Stimulated activated naive CD8-positive, alpha-beta T cell treated with anti-CD3 and anti-CD28 coated beads, Interleukin-15, amount 100 ng/mL, for 72 hours (primary cell): ENCODE data around the gene ARHGEF17.

Source experiments
- ATAC-seq: fragments of 150-1000 bp; cut with Tn5 transposase; 2 replicates; pipeline ENCODE4 v1.10.0; 2021; ENCODE audit warnings: mild to moderate bottlenecking, moderate library complexity
- DNase-seq, 2 donors: peaks; one replicate each; pipeline ENCODE4 v3.0.0; 2021 to 2022
- H3K27ac Mint-ChIP-seq, 2 donors: one replicate each; pipeline ENCODE4 v1.8.0; 2022; ENCODE audit warnings: mild to moderate bottlenecking in 2 of 2, mixed read lengths in 2 of 2, moderate library complexity in 2 of 2
- H3K27me3 Mint-ChIP-seq: one replicate; pipeline ENCODE4 v1.8.0; 2022; ENCODE audit warnings: mixed read lengths
- H3K4me1 Mint-ChIP-seq: one replicate; pipeline ENCODE4 v1.8.0; 2022; ENCODE audit warnings: mild to moderate bottlenecking, mixed read lengths
- H3K4me3 Mint-ChIP-seq, 2 donors: one replicate each; pipeline ENCODE4 v1.8.0; 2022; ENCODE audit warnings: mild to moderate bottlenecking in 2 of 2, mixed read lengths in 2 of 2, moderate library complexity in 1 of 2
- H3K9me3 Mint-ChIP-seq, 2 donors: one replicate each; pipeline ENCODE4 v1.8.0; 2022; ENCODE audit warnings: mixed read lengths in 2 of 2

The ARHGEF17 gene, protein sequence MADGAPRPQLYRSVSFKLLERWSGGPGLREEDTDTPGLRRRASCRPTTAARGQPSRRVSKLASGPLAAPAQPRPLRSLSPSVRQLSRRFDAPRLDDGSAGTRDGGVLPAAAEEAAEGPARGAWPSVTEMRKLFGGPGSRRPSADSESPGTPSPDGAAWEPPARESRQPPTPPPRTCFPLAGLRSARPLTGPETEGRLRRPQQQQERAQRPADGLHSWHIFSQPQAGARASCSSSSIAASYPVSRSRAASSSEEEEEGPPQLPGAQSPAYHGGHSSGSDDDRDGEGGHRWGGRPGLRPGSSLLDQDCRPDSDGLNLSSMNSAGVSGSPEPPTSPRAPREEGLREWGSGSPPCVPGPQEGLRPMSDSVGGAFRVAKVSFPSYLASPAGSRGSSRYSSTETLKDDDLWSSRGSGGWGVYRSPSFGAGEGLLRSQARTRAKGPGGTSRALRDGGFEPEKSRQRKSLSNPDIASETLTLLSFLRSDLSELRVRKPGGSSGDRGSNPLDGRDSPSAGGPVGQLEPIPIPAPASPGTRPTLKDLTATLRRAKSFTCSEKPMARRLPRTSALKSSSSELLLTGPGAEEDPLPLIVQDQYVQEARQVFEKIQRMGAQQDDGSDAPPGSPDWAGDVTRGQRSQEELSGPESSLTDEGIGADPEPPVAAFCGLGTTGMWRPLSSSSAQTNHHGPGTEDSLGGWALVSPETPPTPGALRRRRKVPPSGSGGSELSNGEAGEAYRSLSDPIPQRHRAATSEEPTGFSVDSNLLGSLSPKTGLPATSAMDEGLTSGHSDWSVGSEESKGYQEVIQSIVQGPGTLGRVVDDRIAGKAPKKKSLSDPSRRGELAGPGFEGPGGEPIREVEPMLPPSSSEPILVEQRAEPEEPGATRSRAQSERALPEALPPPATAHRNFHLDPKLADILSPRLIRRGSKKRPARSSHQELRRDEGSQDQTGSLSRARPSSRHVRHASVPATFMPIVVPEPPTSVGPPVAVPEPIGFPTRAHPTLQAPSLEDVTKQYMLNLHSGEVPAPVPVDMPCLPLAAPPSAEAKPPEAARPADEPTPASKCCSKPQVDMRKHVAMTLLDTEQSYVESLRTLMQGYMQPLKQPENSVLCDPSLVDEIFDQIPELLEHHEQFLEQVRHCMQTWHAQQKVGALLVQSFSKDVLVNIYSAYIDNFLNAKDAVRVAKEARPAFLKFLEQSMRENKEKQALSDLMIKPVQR (N-terminal part only)

DNA sequence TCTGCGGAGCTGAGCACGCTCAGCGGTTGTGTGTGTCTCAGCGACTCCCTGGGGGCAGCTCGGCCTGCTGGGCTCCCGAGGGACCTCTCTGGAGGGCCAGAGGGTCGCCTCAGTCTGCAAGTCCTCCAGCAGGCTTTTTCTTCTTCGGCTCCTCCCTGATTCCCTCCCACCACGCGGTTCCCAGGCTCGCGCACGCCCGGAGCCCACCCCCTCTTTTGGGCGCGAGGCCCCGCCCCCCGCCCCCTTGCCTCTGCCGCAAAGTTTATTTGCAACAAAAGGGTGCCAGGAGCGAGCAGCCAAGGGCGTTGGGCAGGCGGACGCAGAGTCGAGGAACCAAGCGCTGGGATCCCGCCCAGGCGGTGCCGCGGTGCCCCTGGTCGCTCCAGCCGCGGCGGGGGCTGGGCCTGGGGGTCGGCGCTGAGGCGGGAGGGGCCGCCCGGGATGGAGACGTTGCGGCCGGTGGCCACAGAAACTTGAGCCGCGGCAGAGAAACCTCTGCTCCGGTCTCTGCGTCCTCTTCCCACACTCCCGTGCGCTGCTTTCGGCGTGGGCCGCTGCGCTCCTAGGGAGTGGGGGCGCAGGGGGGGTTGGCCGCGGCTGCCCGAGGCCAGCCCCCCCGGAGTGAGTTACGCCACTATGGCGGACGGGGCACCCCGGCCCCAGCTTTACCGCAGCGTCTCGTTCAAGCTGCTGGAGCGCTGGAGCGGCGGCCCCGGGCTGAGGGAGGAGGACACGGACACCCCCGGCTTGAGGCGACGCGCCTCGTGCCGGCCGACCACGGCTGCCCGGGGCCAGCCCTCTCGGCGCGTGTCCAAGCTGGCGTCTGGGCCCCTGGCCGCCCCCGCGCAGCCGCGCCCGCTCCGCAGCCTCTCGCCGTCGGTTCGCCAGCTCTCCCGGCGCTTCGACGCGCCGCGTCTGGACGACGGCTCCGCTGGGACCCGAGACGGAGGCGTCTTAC lies at the start of gene ARHGEF17:
ARHGEF17 (plus strand) TSS at position 274 of the 958 bp plus-strand sequence; CDS start at position 637, 363 bp downstream.
- Mint-ChIP-seq H3K27me3 (peaks cover 46% of the 10 kb centered on the region), H3K9me3 (no peaks in the 10 kb centered on the region), H3K27ac (no peak within 1 kb of the TSS), H3K4me3 (peak within 1 kb of the TSS; percentile 87), H3K4me1 (peaks cover 13% of the 10 kb centered on the region)
- ATAC-seq = peak; percentile 37
- DNase-seq = no peak

- H3K27ac Mint-ChIP-seq = peak overlapping the region in 1 of 2 donors; percentile 34
These were observed 48.5 kb upstream of the ARHGEF17 start for GRCh38 chr11:73259406-73260126.

DNA sequence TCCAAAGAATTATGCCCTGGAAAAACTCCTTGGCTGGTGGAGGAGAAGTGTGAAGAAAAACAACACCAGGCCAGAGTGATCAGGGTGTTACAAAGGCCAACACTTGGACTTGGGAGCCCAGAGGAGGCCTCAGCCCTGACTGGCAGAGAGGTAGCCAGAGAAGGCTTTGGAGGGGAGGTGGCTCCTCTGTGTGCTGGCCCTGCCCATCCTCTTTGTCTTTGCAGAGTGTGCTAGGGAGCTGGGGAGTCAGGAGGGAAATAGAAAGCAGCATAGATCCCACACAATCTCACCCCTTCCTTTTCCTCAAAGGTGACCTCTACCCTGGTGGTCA lies 48.0 kb upstream of the ARHGEF17 start:
- peak overlapping the region in 1 of 2 donors; percentile 50 for H3K27ac Mint-ChIP-seq
- DNase-seq (no peak), ATAC-seq (no peak)
- peaks cover 6% of the 10 kb centered on the region for H3K4me1 Mint-ChIP-seq
- H3K27me3 Mint-ChIP-seq = peaks cover 24% of the 10 kb centered on the region
- H3K9me3 Mint-ChIP-seq = no peaks in the 10 kb centered on the region
- H3K4me3 Mint-ChIP-seq = no peak overlapping the region

More at GRCh38 chr11:73259406-73260126, 48.5 kb upstream of the ARHGEF17 start:
- Mint-ChIP-seq H3K27me3 (peaks cover 19% of the 10 kb centered on the region), H3K4me3 (no peak overlapping the region), H3K4me1 (peaks cover under 1% of the 10 kb centered on the region), H3K9me3 (no peaks in the 10 kb centered on the region)
- no peak for ATAC-seq
- DNase-seq = no peak

- ATAC-seq (no peak), DNase-seq (peak in 1 of 2 donors; percentile 3)
- Mint-ChIP-seq H3K9me3 (no peaks in the 10 kb centered on the region), H3K4me1 (peaks cover 6% of the 10 kb centered on the region), H3K27ac (no peak overlapping the region), H3K27me3 (peaks cover 39% of the 10 kb centered on the region), H3K4me3 (no peak overlapping the region)
These were observed 45.1 kb upstream of the ARHGEF17 start for GRCh38 chr11:73262851-73263495.

GRCh38 chr11:73263640-73264039 lies 44.4 kb upstream of the ARHGEF17 start:
- Mint-ChIP-seq H3K27ac (peak overlapping the region in 1 of 2 donors; percentile 57), H3K4me1 (peaks cover 6% of the 10 kb centered on the region), H3K9me3 (no peaks in the 10 kb centered on the region), H3K27me3 (peaks cover 41% of the 10 kb centered on the region), H3K4me3 (no peak overlapping the region)
- DNase-seq (no peak), ATAC-seq (no peak)

GRCh38 chr11:73265278-73265810 lies 42.7 kb upstream of the ARHGEF17 start:
- ATAC-seq (no peak), DNase-seq (no peak)
- Mint-ChIP-seq H3K4me3 (no peak overlapping the region), H3K9me3 (no peaks in the 10 kb centered on the region), H3K4me1 (peaks cover 6% of the 10 kb centered on the region), H3K27ac (peak overlapping the region in 1 of 2 donors; percentile 42), H3K27me3 (peaks cover 46% of the 10 kb centered on the region)

DNA sequence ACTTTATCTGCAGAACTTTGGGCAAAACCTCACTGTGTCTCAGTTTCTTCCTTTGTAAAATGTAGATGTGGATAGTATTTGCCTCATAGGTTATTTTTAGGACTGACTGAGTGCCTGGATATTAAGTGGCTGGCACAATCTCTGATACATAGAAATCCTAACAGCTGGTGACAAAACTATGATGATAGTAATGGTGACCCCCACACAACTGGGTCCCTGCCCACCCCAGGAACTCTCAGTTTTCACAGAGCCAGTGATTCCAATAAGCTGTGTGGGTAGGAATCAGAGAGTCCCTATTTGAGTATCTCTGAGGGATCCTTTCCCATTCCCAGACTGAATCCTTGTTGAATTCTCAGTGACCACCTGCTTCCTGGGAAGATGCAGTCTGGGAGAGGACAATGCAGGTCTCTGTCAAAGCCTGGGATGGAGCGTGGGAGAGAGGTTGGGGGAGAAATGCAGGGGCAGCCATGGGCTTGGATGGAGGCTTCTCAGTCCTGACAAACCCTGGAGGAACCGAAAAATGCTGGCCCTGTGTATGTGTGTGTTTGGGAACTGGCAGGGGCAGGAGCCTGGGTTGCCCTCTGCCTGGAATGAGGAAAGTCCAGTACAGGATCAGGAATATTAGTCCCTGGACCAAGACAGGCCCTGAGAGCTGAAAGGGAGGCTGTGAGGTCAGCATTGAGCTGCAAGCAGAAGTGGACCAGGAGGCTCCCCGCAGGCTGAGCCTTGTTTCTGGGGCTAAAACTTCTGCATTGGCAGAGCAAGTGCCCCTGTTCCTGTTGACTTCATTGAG lies 42.0 kb upstream of the ARHGEF17 start:
- Mint-ChIP-seq H3K4me1 (peaks cover 6% of the 10 kb centered on the region), H3K4me3 (no peak overlapping the region), H3K27ac (no peak overlapping the region), H3K27me3 (peaks cover 46% of the 10 kb centered on the region), H3K9me3 (no peaks in the 10 kb centered on the region)
- no peak for ATAC-seq
- no peak for DNase-seq

- H3K27ac Mint-ChIP-seq = no peak overlapping the region
- peaks cover 6% of the 10 kb centered on the region for H3K4me1 Mint-ChIP-seq
- ATAC-seq = no peak
- no peak for DNase-seq
- H3K4me3 Mint-ChIP-seq = no peak overlapping the region
- peaks cover 46% of the 10 kb centered on the region for H3K27me3 Mint-ChIP-seq
- H3K9me3 Mint-ChIP-seq = no peaks in the 10 kb centered on the region
These were observed 41.4 kb upstream of the ARHGEF17 start for GRCh38 chr11:73266646-73267020.

DNA sequence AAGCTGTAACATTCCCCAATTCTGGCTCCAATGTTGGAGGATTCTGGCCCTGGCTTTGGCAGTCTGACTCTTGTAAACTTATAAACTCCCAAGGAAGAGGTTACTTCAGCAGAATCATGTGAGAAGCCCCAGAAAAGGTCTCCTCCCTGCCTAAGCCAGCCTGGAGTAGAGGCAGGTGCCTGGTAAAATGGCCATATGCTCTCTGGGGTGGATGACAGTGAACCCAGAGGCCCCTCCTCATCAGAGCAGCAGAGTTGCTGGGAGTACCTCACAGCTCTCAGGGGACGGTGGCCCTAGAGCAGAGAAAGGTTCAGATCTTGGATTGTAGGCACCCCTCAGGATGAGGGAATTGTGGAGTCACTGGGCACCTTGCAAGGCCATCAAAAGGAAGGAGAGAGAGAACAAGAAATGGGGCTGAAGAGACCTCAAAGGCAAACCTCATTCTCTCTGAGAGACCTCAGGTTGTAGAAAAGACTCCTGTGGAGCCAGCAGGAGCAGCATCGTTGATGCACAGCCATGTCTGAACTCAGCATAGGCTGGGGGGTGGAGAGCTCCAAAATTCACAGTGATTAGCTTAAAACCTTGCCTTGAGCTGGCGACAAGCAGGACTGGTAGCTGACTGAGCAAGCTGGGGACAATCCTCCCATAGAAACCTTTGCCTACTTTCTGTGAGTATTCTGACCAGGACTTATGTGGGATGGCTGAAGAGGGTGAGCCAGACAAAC lies 40.8 kb upstream of the ARHGEF17 start:
- DNase-seq = no peak
- no peak overlapping the region for H3K4me3 Mint-ChIP-seq
- peaks cover 48% of the 10 kb centered on the region for H3K27me3 Mint-ChIP-seq
- no peak overlapping the region for H3K27ac Mint-ChIP-seq
- ATAC-seq = no peak
- no peaks in the 10 kb centered on the region for H3K9me3 Mint-ChIP-seq
- peaks cover 6% of the 10 kb centered on the region for H3K4me1 Mint-ChIP-seq

GRCh38 chr11:73267906-73268540 lies 40.1 kb upstream of the ARHGEF17 start:
- Mint-ChIP-seq H3K4me1 (peaks cover 6% of the 10 kb centered on the region), H3K4me3 (no peak overlapping the region), H3K27ac (no peak overlapping the region), H3K27me3 (peaks cover 46% of the 10 kb centered on the region), H3K9me3 (no peaks in the 10 kb centered on the region)
- no peak for ATAC-seq
- peak in 1 of 2 donors; percentile 4 for DNase-seq

GRCh38 chr11:73268671-73269271 lies 39.3 kb upstream of the ARHGEF17 start:
- no peak overlapping the region for H3K4me3 Mint-ChIP-seq
- DNase-seq (peak in 1 of 2 donors; percentile 6), ATAC-seq (no peak)
- H3K27ac Mint-ChIP-seq = no peak overlapping the region
- no peaks in the 10 kb centered on the region for H3K9me3 Mint-ChIP-seq
- peaks cover 38% of the 10 kb centered on the region for H3K27me3 Mint-ChIP-seq
- peaks cover 6% of the 10 kb centered on the region for H3K4me1 Mint-ChIP-seq
